Measurements from ENCODE around the gene PIAS4. TPM values are rescaled to one million over a fixed set of nuclear protein-coding genes. Genes with fewer than 3 reads are reported as not detected.

PIAS4 gene
- total and polyA plus RNA-seq, 7 experiments from 2014 or later, result 3.9 to 40.6 (median 24.3) TPM

GRCh38 chr19:4061178-4061682 is 53.7 kb downstream of the PIAS4 start:
- Mint-ChIP-seq H3K9me3 (no peaks in the 10 kb centered on the region), H3K4me3 (peak overlapping the region in 1 of 10 donors; percentile 87), H3K27me3 (no peaks in the 10 kb centered on the region), H3K27ac (peak overlapping the region in 1 of 9 donors; percentile 65), H3K4me1 (peaks cover 5 to 41% (median 22%) of the 10 kb centered on the region in 7 donors), H3K36me3 (peaks cover 0 to 6% (median 0%) of the 10 kb centered on the region in 5 donors)
- Histone ChIP-seq H3K4me1 (ENCODE audit: control insufficient read depth in 2 of 2, insufficient read depth in 2 of 2, low read length in 2 of 2) (peaks cover 43 to 48% of the 10 kb centered on the region in 2 donors), H3K9me3 (ENCODE audit: control insufficient read depth in 2 of 3, low read length in 3 of 3) (no peaks in the 10 kb centered on the region), H3K27ac (ENCODE audit: low read depth, low read length) (peak overlapping the region; percentile 57), H3K36me3 (ENCODE audit: control insufficient read depth in 2 of 3, insufficient read depth in 3 of 3, low read length in 3 of 3) (peaks cover 0 to 30% (median 0%) of the 10 kb centered on the region in 3 experiments), H3K27me3 (ENCODE audit: control insufficient read depth in 2 of 2, insufficient read depth in 2 of 2, low read length in 2 of 2) (no peaks in the 10 kb centered on the region), H3K4me3 (ENCODE audit: low read length) (no peak overlapping the region)
- no peak for DNase-seq
- CTCF ChIA-PET, result no interaction called here
- POLR2A ChIA-PET, result interaction anchor here (0.7 kb wide), 1 partner anchor 43 kb away, joined by 3 read pairs; no protein-coding TSS in a partner anchor
- intact Hi-C loops (cut with micrococcal nuclease), result no loop called here
- ATAC-seq, result no peak

- Mint-ChIP-seq H3K4me3 (peak overlapping the region in 3 of 10 donors; percentile 21 to 87 (median 34)), H3K36me3 (peaks cover 0 to 6% (median 0%) of the 10 kb centered on the region in 5 donors), H3K27me3 (no peaks in the 10 kb centered on the region), H3K27ac (peak overlapping the region in 2 of 9 donors; percentile 5 to 77), H3K4me1 (peaks cover 5 to 36% (median 21%) of the 10 kb centered on the region in 7 donors), H3K9me3 (no peaks in the 10 kb centered on the region)
- peak overlapping the region; percentile 57 for H3K27ac ChIP-seq (ENCODE audit: low read depth, low read length)
- intact Hi-C loops (cut with micrococcal nuclease), result no loop called here
- H3K27me3 ChIP-seq (ENCODE audit: control insufficient read depth in 2 of 2, insufficient read depth in 2 of 2, low read length in 2 of 2), result no peaks in the 10 kb centered on the region
- peaks cover 0 to 32% (median 0%) of the 10 kb centered on the region in 3 experiments for H3K36me3 ChIP-seq (ENCODE audit: control insufficient read depth in 2 of 3, insufficient read depth in 3 of 3, low read length in 3 of 3)
- H3K4me3 ChIP-seq (ENCODE audit: low read length), result no peak overlapping the region
- DNase-seq (no peak), ATAC-seq (no peak)
- CTCF ChIA-PET, result interaction anchor here (1.8 kb wide), 1 partner anchor 74 kb away, joined by 5 read pairs; no protein-coding TSS in a partner anchor
- no peaks in the 10 kb centered on the region for H3K9me3 ChIP-seq (ENCODE audit: control insufficient read depth in 2 of 3, low read length in 3 of 3)
- POLR2A ChIA-PET, result interaction anchor here (0.6 to 2.9 kb wide), 4 partner anchors 28 to 72 kb away, joined by 3 to 10 read pairs (median 3); no protein-coding TSS in a partner anchor
- peaks cover 43 to 47% of the 10 kb centered on the region in 2 donors for H3K4me1 ChIP-seq (ENCODE audit: control insufficient read depth in 2 of 2, insufficient read depth in 2 of 2, low read length in 2 of 2)
Measured at GRCh38 chr19:4061683-4062418, 54.3 kb downstream of the PIAS4 start.

- H3K9me3 Mint-ChIP-seq, result no peaks in the 10 kb centered on the region
- POLR2A ChIA-PET, result interaction anchor here (0.6 to 2.9 kb wide), 4 partner anchors 27 to 72 kb away, joined by 3 to 10 read pairs (median 3); partner anchors contain the start of gene PIAS4
Measured at GRCh38 chr19:4062419-4063368, 55.2 kb downstream of the PIAS4 start.

GRCh38 chr19:4063369-4064148 is 56.0 kb downstream of the PIAS4 start:
- peaks cover 0 to 1% (median 0%) of the 10 kb centered on the region in 11 donors for H3K9me3 Mint-ChIP-seq
- Histone ChIP-seq H3K36me3 (ENCODE audit: control insufficient read depth in 2 of 3, insufficient read depth in 3 of 3, low read length in 3 of 3) (peaks cover 0 to 36% (median 0%) of the 10 kb centered on the region in 3 experiments), H3K4me1 (ENCODE audit: control insufficient read depth in 2 of 2, insufficient read depth in 2 of 2, low read length in 2 of 2) (peaks cover 49% of the 10 kb centered on the region in 2 donors), H3K27me3 (ENCODE audit: control insufficient read depth in 2 of 2, insufficient read depth in 2 of 2, low read length in 2 of 2) (no peaks in the 10 kb centered on the region), H3K4me3 (ENCODE audit: low read length) (peak overlapping the region; percentile 45), H3K27ac (ENCODE audit: low read depth, low read length) (peak overlapping the region; percentile 81), H3K9me3 (ENCODE audit: control insufficient read depth in 2 of 3, low read length in 3 of 3) (no peaks in the 10 kb centered on the region)
- H3K27ac Mint-ChIP-seq, result peak overlapping the region in 7 of 9 donors; percentile 54 to 92 (median 78)
- H3K27me3 Mint-ChIP-seq, result no peaks in the 10 kb centered on the region
- ChIA-PET POLR2A (interaction anchor here (0.6 to 2.9 kb wide), 3 partner anchors 41 to 76 kb away, joined by 3 to 10 read pairs (median 3); partner anchors contain the start of gene PIAS4), CTCF (interaction anchor here (1.8 kb wide), 1 partner anchor 76 kb away, joined by 5 read pairs; no protein-coding TSS in a partner anchor)
- H3K4me3 Mint-ChIP-seq, result peak overlapping the region; percentile 68 to 87 (median 82)
- H3K36me3 Mint-ChIP-seq, result peaks cover 0 to 2% (median 0%) of the 10 kb centered on the region in 5 donors
- ATAC-seq, result no peak
- peaks cover 5 to 35% (median 17%) of the 10 kb centered on the region in 7 donors for H3K4me1 Mint-ChIP-seq
- intact Hi-C loops (cut with micrococcal nuclease), result no loop called here
- no peak for DNase-seq

More at GRCh38 chr19:4062419-4063368, 55.2 kb downstream of the PIAS4 start:
- Mint-ChIP-seq H3K36me3 (peaks cover 0 to 3% (median 0%) of the 10 kb centered on the region in 5 donors), H3K27ac (peak overlapping the region in 4 of 9 donors; percentile 5 to 77 (median 73)), H3K4me3 (peak overlapping the region in 6 of 10 donors; percentile 20 to 87 (median 56)), H3K4me1 (peaks cover 5 to 30% (median 14%) of the 10 kb centered on the region in 7 donors), H3K27me3 (no peaks in the 10 kb centered on the region)
- Histone ChIP-seq H3K4me1 (ENCODE audit: control insufficient read depth in 2 of 2, insufficient read depth in 2 of 2, low read length in 2 of 2) (peaks cover 43 to 47% of the 10 kb centered on the region in 2 donors), H3K27me3 (ENCODE audit: control insufficient read depth in 2 of 2, insufficient read depth in 2 of 2, low read length in 2 of 2) (no peaks in the 10 kb centered on the region), H3K36me3 (ENCODE audit: control insufficient read depth in 2 of 3, insufficient read depth in 3 of 3, low read length in 3 of 3) (peaks cover 0 to 36% (median 0%) of the 10 kb centered on the region in 3 experiments), H3K4me3 (ENCODE audit: low read length) (no peak overlapping the region), H3K9me3 (ENCODE audit: control insufficient read depth in 2 of 3, low read length in 3 of 3) (no peaks in the 10 kb centered on the region), H3K27ac (ENCODE audit: low read depth, low read length) (no peak overlapping the region)
- CTCF ChIA-PET, result interaction anchor here (1.8 kb wide), 1 partner anchor 75 kb away, joined by 5 read pairs; no protein-coding TSS in a partner anchor
- intact Hi-C loops (cut with micrococcal nuclease), result no loop called here
- ATAC-seq (no peak), DNase-seq (no peak)

GRCh38 chr19:4064149-4064495 is 56.6 kb downstream of the PIAS4 start:
- peak overlapping the region; percentile 81 for H3K27ac ChIP-seq (ENCODE audit: low read depth, low read length)
- no peak for ATAC-seq
- no peak for DNase-seq
- ChIA-PET CTCF (interaction anchor here (1.1 kb wide), 1 partner anchor 51 kb away, joined by 3 read pairs; no protein-coding TSS in a partner anchor), POLR2A (interaction anchor here (1.0 to 2.9 kb wide), 3 partner anchors 40 to 77 kb away, joined by 3 to 10 read pairs (median 3); no protein-coding TSS in a partner anchor)
- Mint-ChIP-seq H3K9me3 (peaks cover 0 to 1% (median 0%) of the 10 kb centered on the region in 11 donors), H3K4me3 (peak overlapping the region; percentile 68 to 87 (median 82)), H3K27ac (peak overlapping the region in 5 of 9 donors; percentile 54 to 89 (median 77)), H3K4me1 (peaks cover 5 to 41% (median 21%) of the 10 kb centered on the region in 7 donors), H3K27me3 (no peaks in the 10 kb centered on the region), H3K36me3 (peaks cover 0 to 2% (median 0%) of the 10 kb centered on the region in 5 donors)
- H3K9me3 ChIP-seq (ENCODE audit: control insufficient read depth in 2 of 3, low read length in 3 of 3), result no peaks in the 10 kb centered on the region
- no peaks in the 10 kb centered on the region for H3K27me3 ChIP-seq (ENCODE audit: control insufficient read depth in 2 of 2, insufficient read depth in 2 of 2, low read length in 2 of 2)
- intact Hi-C loops (cut with micrococcal nuclease), result no loop called here
- peaks cover 48 to 54% of the 10 kb centered on the region in 2 donors for H3K4me1 ChIP-seq (ENCODE audit: control insufficient read depth in 2 of 2, insufficient read depth in 2 of 2, low read length in 2 of 2)
- peaks cover 0 to 36% (median 0%) of the 10 kb centered on the region in 3 experiments for H3K36me3 ChIP-seq (ENCODE audit: control insufficient read depth in 2 of 3, insufficient read depth in 3 of 3, low read length in 3 of 3)
- H3K4me3 ChIP-seq (ENCODE audit: low read length), result peak overlapping the region; percentile 45

All from naive thymus-derived CD4-positive, alpha-beta T cell (primary cell).